ENCODE data around the gene KCNMA1.

Gene KCNMA1

GRCh38 chr10:77196614-77197013 is 441.0 kb downstream of the KCNMA1 start:
- no peak for TF ChIP-seq CEBPB (IDR thresholded peaks at IDR 0.05)
- TF ChIP-seq FOXM1 (IDR thresholded peaks at IDR 0.05; ENCODE audit: borderline replicate concordance, low read depth), result no peak
- TF ChIP-seq MAX (IDR thresholded peaks at IDR 0.05), result no peak
- TF ChIP-seq REST (IDR thresholded peaks at IDR 0.05; ENCODE audit: low read depth), result no peak
- no peak for TF ChIP-seq TCF12 (IDR thresholded peaks at IDR 0.05; ENCODE audit: low read depth)
- no peak for TF ChIP-seq ZBTB7A (IDR thresholded peaks at IDR 0.05; ENCODE audit: low read depth)

GRCh38 chr10:77195101-77195500 is 442.5 kb downstream of the KCNMA1 start:
- TF ChIP-seq TAF1 (IDR thresholded peaks at IDR 0.05; ENCODE audit: low read depth) (no peak), RAD21 (IDR thresholded peaks at IDR 0.05; ENCODE audit: low read depth) (no peak)

GRCh38 chr10:77193001-77193400 is 444.6 kb downstream of the KCNMA1 start:
- no peak for TF ChIP-seq YY1 (IDR thresholded peaks at IDR 0.05; ENCODE audit: low read depth)
- TF ChIP-seq CREB1 (IDR thresholded peaks at IDR 0.05; ENCODE audit: low read depth), result no peak
- TF ChIP-seq CEBPB (IDR thresholded peaks at IDR 0.05), result no peak
- no peak for TF ChIP-seq TEAD4 (IDR thresholded peaks at IDR 0.05)
- TF ChIP-seq RAD21 (IDR thresholded peaks at IDR 0.05; ENCODE audit: low read depth), result no peak
- no peak for TF ChIP-seq ZBTB7A (IDR thresholded peaks at IDR 0.05; ENCODE audit: low read depth)
- no peak for TF ChIP-seq TAF1 (IDR thresholded peaks at IDR 0.05; ENCODE audit: low read depth)
- TF ChIP-seq MAX (IDR thresholded peaks at IDR 0.05), result no peak
- TF ChIP-seq FOXM1 (IDR thresholded peaks at IDR 0.05; ENCODE audit: borderline replicate concordance, low read depth), result no peak
- no peak for TF ChIP-seq EGR1 (IDR thresholded peaks at IDR 0.05)
- no peak for TF ChIP-seq REST (IDR thresholded peaks at IDR 0.05; ENCODE audit: low read depth)
- TF ChIP-seq NFIC (IDR thresholded peaks at IDR 0.05), result no peak
- no peak for TF ChIP-seq USF1 (IDR thresholded peaks at IDR 0.05)
- no peak for TF ChIP-seq TCF12 (IDR thresholded peaks at IDR 0.05; ENCODE audit: low read depth)
- no peak for TF ChIP-seq EP300 (IDR thresholded peaks at IDR 0.05; ENCODE audit: borderline replicate concordance)

GRCh38 chr10:77192402-77192801 is 445.2 kb downstream of the KCNMA1 start:
- no peak for TF ChIP-seq ZBTB7A (IDR thresholded peaks at IDR 0.05; ENCODE audit: low read depth)
- no peak for TF ChIP-seq CEBPB (IDR thresholded peaks at IDR 0.05)
- no peak for TF ChIP-seq TEAD4 (IDR thresholded peaks at IDR 0.05)
- no peak for TF ChIP-seq RAD21 (IDR thresholded peaks at IDR 0.05; ENCODE audit: low read depth)
- TF ChIP-seq TAF1 (IDR thresholded peaks at IDR 0.05; ENCODE audit: low read depth), result no peak
- no peak for TF ChIP-seq EP300 (IDR thresholded peaks at IDR 0.05; ENCODE audit: borderline replicate concordance)
- no peak for TF ChIP-seq USF1 (IDR thresholded peaks at IDR 0.05)
- TF ChIP-seq YY1 (IDR thresholded peaks at IDR 0.05; ENCODE audit: low read depth), result no peak
- TF ChIP-seq NFIC (IDR thresholded peaks at IDR 0.05), result no peak
- no peak for TF ChIP-seq TCF12 (IDR thresholded peaks at IDR 0.05; ENCODE audit: low read depth)
- TF ChIP-seq FOXM1 (IDR thresholded peaks at IDR 0.05; ENCODE audit: borderline replicate concordance, low read depth), result no peak
- TF ChIP-seq EGR1 (IDR thresholded peaks at IDR 0.05), result no peak
- TF ChIP-seq REST (IDR thresholded peaks at IDR 0.05; ENCODE audit: low read depth), result no peak
- TF ChIP-seq MAX (IDR thresholded peaks at IDR 0.05), result no peak
- no peak for TF ChIP-seq CREB1 (IDR thresholded peaks at IDR 0.05; ENCODE audit: low read depth)

Data from Ishikawa (cell line).